Measurements from ENCODE around the gene TNFSF4. TPM values are rescaled to one million over a fixed set of nuclear protein-coding genes. Genes with fewer than 3 reads are reported as not detected.

Gene TNFSF4, protein sequence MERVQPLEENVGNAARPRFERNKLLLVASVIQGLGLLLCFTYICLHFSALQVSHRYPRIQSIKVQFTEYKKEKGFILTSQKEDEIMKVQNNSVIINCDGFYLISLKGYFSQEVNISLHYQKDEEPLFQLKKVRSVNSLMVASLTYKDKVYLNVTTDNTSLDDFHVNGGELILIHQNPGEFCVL
- 0.77 and 1.3 TPM in 2 replicates for total RNA-seq

DNA sequence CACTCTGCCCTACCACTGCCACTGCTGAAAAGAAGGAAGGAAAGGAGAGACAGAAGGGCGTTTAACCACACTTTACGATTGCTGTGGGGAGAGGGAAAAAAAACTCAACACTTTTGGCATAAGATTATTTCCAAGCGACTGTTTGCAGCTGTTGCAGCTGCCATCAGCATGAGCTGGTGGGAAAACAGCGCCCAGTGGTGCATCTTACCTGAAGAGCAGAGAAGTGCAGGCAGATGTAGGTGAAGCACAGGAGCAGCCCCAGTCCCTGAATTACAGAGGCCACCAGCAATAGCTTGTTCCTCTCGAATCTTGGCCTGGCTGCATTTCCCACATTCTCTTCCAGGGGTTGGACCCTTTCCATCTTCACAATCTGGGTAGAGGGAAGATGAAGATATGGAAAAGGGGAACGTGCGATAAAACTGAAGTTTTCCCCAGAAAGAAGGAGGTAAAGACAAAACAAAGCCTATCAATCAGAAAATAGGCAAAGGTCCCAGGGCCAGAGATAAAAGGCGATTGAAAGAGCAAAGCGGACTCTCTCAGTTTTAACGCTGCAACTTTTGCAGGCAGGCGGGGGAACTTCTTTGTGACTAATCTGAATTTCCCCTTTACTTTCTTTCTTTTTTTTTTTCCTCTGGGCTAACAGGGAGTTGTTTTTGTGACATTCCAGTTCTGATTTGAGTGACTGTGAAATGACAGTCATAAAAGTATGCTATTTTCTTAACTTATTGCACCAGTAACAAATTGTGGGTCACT is at the start of gene TNFSF4:
Gene TNFSF4 (minus strand): TSS at position 516 of the 753 bp plus-strand sequence. CDS start 155 bp downstream, at position 361.

Other genes starting within 250 kb of the TNFSF4 start
- not detected in 2 replicates for gene TNFSF18, start 156.4 kb downstream of the TNFSF4 start, total RNA-seq

Measured in bronchial smooth muscle cell (primary cell).